DND-41 (cell line): ENCODE data around the gene PIK3CB.

Experiments used
- ATAC-seq: fragments of 200-7000 bp; cut with Tn5 transposase; 3 replicates; pipeline ENCODE4 v1.9.1; 2021; ENCODE audit warnings: low read depth; ENCODE audit not compliant: insufficient read depth
- DNase-seq: peaks from one replicate; pipeline ENCODE4 v3.0.0-alpha.2; 2020
- H2AFZ ChIP-seq: 2 replicates; pipeline ENCODE4 v1.6.0; 2012; ENCODE audit warnings: low read depth, low read length
- H3K27ac ChIP-seq: 2 replicates; pipeline ENCODE4 v1.5.1; 2012; ENCODE audit warnings: low read length, inconsistent platforms
- H3K27me3 ChIP-seq: fragments of 200-600 bp; sonication (generic); 2 replicates; pipeline ENCODE4 v1.6.0; 2012; ENCODE audit warnings: low read length, mild to moderate bottlenecking, inconsistent platforms; ENCODE audit not compliant: insufficient read depth, poor library complexity
- H3K36me3 ChIP-seq: 2 replicates; pipeline ENCODE4 v1.5.1; 2012; ENCODE audit warnings: low read length, inconsistent platforms; ENCODE audit not compliant: insufficient read depth
- H3K4me1 ChIP-seq: 2 replicates; pipeline ENCODE4 v1.5.1; 2012; ENCODE audit warnings: mild to moderate bottlenecking, low read length; ENCODE audit not compliant: insufficient read depth
- H3K4me2 ChIP-seq: 2 replicates; pipeline ENCODE4 v1.6.0; 2012; ENCODE audit warnings: mild to moderate bottlenecking, moderate library complexity, low read length, inconsistent platforms; ENCODE audit not compliant: insufficient read depth
- H3K4me3 ChIP-seq, 2 experiments: fragments of 200-600 bp in 1 of 2; shearing (Covaris generic) in 1 of 2; 2 replicates each; pipeline ENCODE4 v1.5.1; 2012 to 2016; ENCODE audit warnings: inconsistent platforms in 2 of 2, low read length in 2 of 2, mild to moderate bottlenecking in 2 of 2, low read depth in 1 of 2, moderate library complexity in 1 of 2
- H3K79me2 ChIP-seq: 2 replicates; pipeline ENCODE4 v1.6.0; 2012; ENCODE audit warnings: low read length, inconsistent platforms; ENCODE audit not compliant: insufficient read depth
- H3K9ac ChIP-seq: 2 replicates; pipeline ENCODE4 v1.6.0; 2012; ENCODE audit warnings: low read depth, mild to moderate bottlenecking, inconsistent platforms, low read length, moderate library complexity
- H3K9me3 ChIP-seq: 2 replicates; pipeline ENCODE4 v1.5.1; 2012; ENCODE audit warnings: low read length, moderate library complexity, mild to moderate bottlenecking, inconsistent platforms; ENCODE audit not compliant: insufficient read depth, severe bottlenecking
- H4K20me1 ChIP-seq: 2 replicates; pipeline ENCODE4 v1.6.0; 2012; ENCODE audit warnings: low read length; ENCODE audit not compliant: insufficient read depth
- CTCF ChIP-seq: IDR thresholded peaks from 2 replicates; pipeline ENCODE4 v1.5.1; 2012; ENCODE audit warnings: borderline replicate concordance, low read length, moderate library complexity, mild to moderate bottlenecking; ENCODE audit not compliant: poor library complexity, severe bottlenecking; ENCODE audit errors: extremely low read depth
- EZH2 ChIP-seq: IDR thresholded peaks from 3 replicates; pipeline ENCODE4 v1.6.1; 2012; ENCODE audit warnings: borderline replicate concordance, low read depth, mild to moderate bottlenecking, moderate library complexity, low read length, inconsistent platforms; ENCODE audit not compliant: severe bottlenecking

The PIK3CB gene

GRCh38 chr3:138640537-138640936, 194.2 kb downstream of the PIK3CB start:
- ATAC-seq (no peak), DNase-seq (no peak)
- Histone ChIP-seq H4K20me1 (no peaks in the 10 kb centered on the region), H3K9me3 (peaks cover 4% of the 10 kb centered on the region), H3K79me2 (no peaks in the 10 kb centered on the region), H3K4me3 (no peak overlapping the region), H3K9ac (no peak overlapping the region), H3K36me3 (no peaks in the 10 kb centered on the region), H3K27me3 (no peaks in the 10 kb centered on the region), H3K4me2 (no peak overlapping the region), H2AFZ (no peak overlapping the region), H3K4me1 (no peaks in the 10 kb centered on the region), H3K27ac (no peak overlapping the region)
- TF ChIP-seq CTCF (no peak), EZH2 (no peak)

- H2AFZ ChIP-seq = no peak overlapping the region
- no peaks in the 10 kb centered on the region for H4K20me1 ChIP-seq
Measured at GRCh38 chr3:138638641-138639040, 196.1 kb downstream of the PIK3CB start.

GRCh38 chr3:138629526-138629925, 205.2 kb downstream of the PIK3CB start:
- no peak overlapping the region for H2AFZ ChIP-seq
- no peaks in the 10 kb centered on the region for H3K27me3 ChIP-seq
- TF ChIP-seq CTCF (no peak), EZH2 (no peak)
- H3K9me3 ChIP-seq = no peaks in the 10 kb centered on the region
- H3K4me2 ChIP-seq = no peak overlapping the region
- DNase-seq (no peak), ATAC-seq (no peak)
- H3K4me1 ChIP-seq = no peaks in the 10 kb centered on the region
- no peaks in the 10 kb centered on the region for H4K20me1 ChIP-seq
- no peaks in the 10 kb centered on the region for H3K79me2 ChIP-seq
- H3K9ac ChIP-seq = no peak overlapping the region
- no peak overlapping the region for H3K4me3 ChIP-seq
- H3K36me3 ChIP-seq = no peaks in the 10 kb centered on the region
- H3K27ac ChIP-seq = no peak overlapping the region

More at GRCh38 chr3:138638641-138639040, 196.1 kb downstream of the PIK3CB start:
- no peaks in the 10 kb centered on the region for H3K79me2 ChIP-seq
- no peak for DNase-seq
- H3K4me2 ChIP-seq = no peak overlapping the region
- no peak overlapping the region for H3K27ac ChIP-seq
- TF ChIP-seq CTCF = no peak
- TF ChIP-seq EZH2 = no peak
- no peaks in the 10 kb centered on the region for H3K4me1 ChIP-seq
- H3K27me3 ChIP-seq = no peaks in the 10 kb centered on the region
- no peak overlapping the region for H3K4me3 ChIP-seq
- H3K9me3 ChIP-seq = peaks cover 4% of the 10 kb centered on the region
- ATAC-seq = no peak
- H3K9ac ChIP-seq = no peak overlapping the region
- H3K36me3 ChIP-seq = no peaks in the 10 kb centered on the region

- Histone ChIP-seq H2AFZ (no peak overlapping the region), H3K79me2 (no peaks in the 10 kb centered on the region), H3K27ac (no peak overlapping the region), H3K27me3 (no peaks in the 10 kb centered on the region), H3K4me2 (no peak overlapping the region), H3K4me3 (no peak overlapping the region), H3K36me3 (no peaks in the 10 kb centered on the region), H3K4me1 (no peaks in the 10 kb centered on the region), H4K20me1 (no peaks in the 10 kb centered on the region), H3K9ac (no peak overlapping the region), H3K9me3 (no peaks in the 10 kb centered on the region)
- no peak for ATAC-seq
- DNase-seq = no peak
- TF ChIP-seq CTCF (no peak), EZH2 (no peak)
Measured at GRCh38 chr3:138625707-138626365, 208.9 kb downstream of the PIK3CB start.
